Keratinocyte (primary cell): Measurements from ENCODE around the gene SARS1. TPM values are rescaled to one million over a fixed set of nuclear protein-coding genes. Genes with fewer than 3 reads are reported as not detected.

Experiments used
- DNase-seq: peaks from one replicate; pipeline ENCODE4 v3.0.0-alpha.2; 2011; ENCODE audit warnings: low read depth, missing footprints, low spot score
- FAIRE-seq: peaks from 2 replicates; lab custom pipeline; 2011; peaks lifted over from hg19 to GRCh38; lab: Jason Lieb, UNC
- H2AFZ ChIP-seq: 2 replicates; pipeline ENCODE4 v1.6.0; 2012; ENCODE audit warnings: low read length, control low read depth, inconsistent platforms; ENCODE audit not compliant: control insufficient read depth
- H3K27ac ChIP-seq: 2 replicates; pipeline ENCODE4 v1.5.1; 2011; ENCODE audit warnings: low read length; ENCODE audit not compliant: control insufficient read depth, insufficient read depth
- H3K27me3 ChIP-seq: 3 replicates; pipeline ENCODE4 v1.6.0; 2011; ENCODE audit warnings: low read length; ENCODE audit not compliant: control insufficient read depth, insufficient read depth; ENCODE audit errors: extremely low read depth
- H3K36me3 ChIP-seq, 2 experiments: 2 replicates in 1 of 2; 3 replicates in 1 of 2; pipeline ENCODE4 v1.5.1; 2011; ENCODE audit warnings: low read length in 2 of 2, mild to moderate bottlenecking in 1 of 2; ENCODE audit not compliant: control insufficient read depth in 2 of 2, insufficient read depth in 2 of 2; ENCODE audit errors: extremely low read depth in 1 of 2
- H3K4me1 ChIP-seq: 3 replicates; pipeline ENCODE4 v1.5.1; 2011; ENCODE audit warnings: low read length; ENCODE audit not compliant: control insufficient read depth, insufficient read depth; ENCODE audit errors: extremely low read depth
- H3K4me2 ChIP-seq: 3 replicates; pipeline ENCODE4 v1.6.0; 2011; ENCODE audit warnings: low read depth, low read length; ENCODE audit not compliant: control insufficient read depth, insufficient read depth; ENCODE audit errors: extremely low read depth
- H3K4me3 ChIP-seq, 3 experiments: fragments of 200-600 bp in 1 of 3; sonication (generic) in 1 of 3; 2 replicates in 2 of 3; 3 replicates in 1 of 3; pipeline ENCODE4 v1.5.1; 2011 to 2016; ENCODE audit warnings: low read length in 3 of 3, mild to moderate bottlenecking in 3 of 3, control low read depth in 2 of 3, inconsistent platforms in 1 of 3, low read depth in 1 of 3, mixed read lengths in 1 of 3, mixed run types in 1 of 3, moderate library complexity in 1 of 3; ENCODE audit not compliant: control insufficient read depth in 2 of 3, insufficient read depth in 2 of 3; ENCODE audit errors: extremely low read depth in 1 of 3
- H3K79me2 ChIP-seq: 2 replicates; pipeline ENCODE4 v1.6.0; 2012; ENCODE audit warnings: low read length; ENCODE audit not compliant: control insufficient read depth, insufficient read depth
- H3K9ac ChIP-seq: 3 replicates; pipeline ENCODE4 v1.6.0; 2011; ENCODE audit warnings: low read length; ENCODE audit not compliant: control insufficient read depth, insufficient read depth; ENCODE audit errors: extremely low read depth
- H3K9me1 ChIP-seq: 3 replicates; pipeline ENCODE4 v1.6.0; 2011; ENCODE audit warnings: low read length; ENCODE audit not compliant: control insufficient read depth, insufficient read depth; ENCODE audit errors: extremely low read depth
- H3K9me3 ChIP-seq: 2 replicates; pipeline ENCODE4 v1.5.1; 2012; ENCODE audit warnings: low read depth, low read length; ENCODE audit not compliant: control insufficient read depth
- H4K20me1 ChIP-seq: 3 replicates; pipeline ENCODE4 v1.6.0; 2011; ENCODE audit warnings: low read length; ENCODE audit not compliant: control insufficient read depth, insufficient read depth; ENCODE audit errors: extremely low read depth
- EZH2 ChIP-seq: IDR thresholded peaks from one replicate; pipeline ENCODE4 v1.6.1; 2012; ENCODE audit warnings: inconsistent platforms, mild to moderate bottlenecking, low read length, moderate library complexity
- dilution Hi-C: fragments of 300-500 bp; cut with MboI; formaldehyde crosslinking; loops from one replicate; pipeline ENCODE4 v1.7.0; 2020; ENCODE audit warnings: low sequenced_read_pairs; ENCODE audit not compliant: extremely low pct_ligation_motif_present
- polyA plus RNA-seq, 5 experiments: library from polyadenylated mRNA; depleted of rRNA in 3 of 5; stranded (reverse) in 3 of 5; stranded (forward) in 1 of 5; unstranded in 1 of 5; fragments of >200 nt; gene quantifications; 1 replicate in 1 of 5; 2 replicates in 3 of 5; 3 replicates in 1 of 5; pipeline versions ENCODE4 v1.2.1 to v1.2.3, GENCODE V29; 2011 to 2012; ENCODE audit warnings: missing spikeins in 2 of 5, low read depth in 1 of 5, low replicate concordance in 1 of 5
- TF ChIP-seq, protein P1 (sequence below), 3 experiments: IDR thresholded peaks in 1 of 3; conservative IDR thresholded peaks in 1 of 3; optimal IDR thresholded peaks in 1 of 3; 2 replicates in 2 of 3; 3 replicates in 1 of 3; pipeline versions ENCODE3 to v1.5.1; 2011; ENCODE audit warnings: low read length in 3 of 3, mild to moderate bottlenecking in 3 of 3, moderate library complexity in 2 of 3, control low read depth in 1 of 3, inconsistent platforms in 1 of 3; ENCODE audit not compliant: insufficient read depth in 2 of 3; ENCODE audit errors: extremely low read depth in 1 of 3

SARS1 gene
- polyA plus RNA-seq, 1 donor (not counting 4 experiments of a cell fraction or from before 2014, with no cell fraction given) = 203 TPM

DNA sequence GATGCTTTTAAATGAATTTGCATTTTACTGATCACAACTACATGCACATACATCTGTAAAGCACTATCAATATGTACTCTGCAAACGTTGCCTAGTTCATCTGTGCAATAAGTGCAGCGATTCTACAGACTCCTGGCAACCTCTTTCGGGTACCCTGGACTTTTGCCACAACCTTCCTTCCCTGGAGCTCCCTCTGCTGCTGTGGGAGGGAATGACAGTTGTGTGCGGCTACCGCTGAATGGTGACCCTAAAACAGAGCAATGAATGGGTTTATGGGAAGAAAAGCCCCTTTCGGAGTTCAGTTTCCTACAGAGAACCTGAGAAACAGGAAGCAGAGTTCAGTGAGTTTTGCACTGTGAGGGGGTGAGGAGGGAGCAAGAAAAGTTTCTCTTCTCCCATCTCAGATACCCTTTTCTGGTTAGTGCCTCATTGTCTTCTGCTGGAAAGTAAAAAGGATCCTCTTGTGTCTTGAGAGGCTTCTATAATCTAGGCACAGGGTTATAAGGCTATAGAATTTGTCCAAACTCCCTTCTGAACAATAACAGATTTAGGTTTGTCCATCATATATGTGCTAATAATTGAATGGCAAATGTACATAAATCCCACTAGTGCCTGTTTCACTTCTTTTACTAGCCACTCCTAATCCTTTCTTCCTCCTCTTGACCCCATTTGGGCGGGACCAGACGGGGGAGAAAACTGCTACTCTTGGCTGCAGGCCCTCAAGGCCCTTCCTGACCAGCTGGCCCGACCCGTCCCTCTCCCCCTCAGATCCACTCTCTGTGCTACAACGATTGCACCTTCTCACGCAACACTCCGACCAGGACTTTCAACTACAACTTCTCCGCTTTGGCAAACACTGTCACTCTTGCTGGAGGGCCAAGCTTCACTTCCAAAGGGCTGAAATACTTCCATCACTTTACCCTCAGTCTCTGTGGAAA lies 19.8 kb upstream of the SARS1 start:
- Histone ChIP-seq H3K9me1 (no peaks in the 10 kb centered on the region), H3K4me3 (no peak overlapping the region), H3K27me3 (no peaks in the 10 kb centered on the region), H4K20me1 (no peaks in the 10 kb centered on the region), H2AFZ (no peak overlapping the region), H3K9ac (no peak overlapping the region), H3K9me3 (no peaks in the 10 kb centered on the region), H3K27ac (no peak overlapping the region), H3K79me2 (no peaks in the 10 kb centered on the region), H3K4me2 (no peak overlapping the region), H3K36me3 (no peaks in the 10 kb centered on the region), H3K4me1 (peaks cover 21% of the 10 kb centered on the region)
- dilution Hi-C loops = no loop called here
- TF ChIP-seq EZH2 = no peak
- TF ChIP-seq, protein P1, sequence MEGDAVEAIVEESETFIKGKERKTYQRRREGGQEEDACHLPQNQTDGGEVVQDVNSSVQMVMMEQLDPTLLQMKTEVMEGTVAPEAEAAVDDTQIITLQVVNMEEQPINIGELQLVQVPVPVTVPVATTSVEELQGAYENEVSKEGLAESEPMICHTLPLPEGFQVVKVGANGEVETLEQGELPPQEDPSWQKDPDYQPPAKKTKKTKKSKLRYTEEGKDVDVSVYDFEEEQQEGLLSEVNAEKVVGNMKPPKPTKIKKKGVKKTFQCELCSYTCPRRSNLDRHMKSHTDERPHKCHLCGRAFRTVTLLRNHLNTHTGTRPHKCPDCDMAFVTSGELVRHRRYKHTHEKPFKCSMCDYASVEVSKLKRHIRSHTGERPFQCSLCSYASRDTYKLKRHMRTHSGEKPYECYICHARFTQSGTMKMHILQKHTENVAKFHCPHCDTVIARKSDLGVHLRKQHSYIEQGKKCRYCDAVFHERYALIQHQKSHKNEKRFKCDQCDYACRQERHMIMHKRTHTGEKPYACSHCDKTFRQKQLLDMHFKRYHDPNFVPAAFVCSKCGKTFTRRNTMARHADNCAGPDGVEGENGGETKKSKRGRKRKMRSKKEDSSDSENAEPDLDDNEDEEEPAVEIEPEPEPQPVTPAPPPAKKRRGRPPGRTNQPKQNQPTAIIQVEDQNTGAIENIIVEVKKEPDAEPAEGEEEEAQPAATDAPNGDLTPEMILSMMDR (optimal IDR thresholded peaks at IDR 0.05 in 1 of 3, IDR thresholded peaks at IDR 0.05 in 1 of 3, conservative IDR thresholded peaks at IDR 0.05 in 1 of 3; ENCODE audit: extremely low read depth in 1 of 3, insufficient read depth in 2 of 3, low read length in 3 of 3) = peak; percentile 78 to 81 (median 79)
- DNase-seq = no peak
- FAIRE-seq = no peak

DNA sequence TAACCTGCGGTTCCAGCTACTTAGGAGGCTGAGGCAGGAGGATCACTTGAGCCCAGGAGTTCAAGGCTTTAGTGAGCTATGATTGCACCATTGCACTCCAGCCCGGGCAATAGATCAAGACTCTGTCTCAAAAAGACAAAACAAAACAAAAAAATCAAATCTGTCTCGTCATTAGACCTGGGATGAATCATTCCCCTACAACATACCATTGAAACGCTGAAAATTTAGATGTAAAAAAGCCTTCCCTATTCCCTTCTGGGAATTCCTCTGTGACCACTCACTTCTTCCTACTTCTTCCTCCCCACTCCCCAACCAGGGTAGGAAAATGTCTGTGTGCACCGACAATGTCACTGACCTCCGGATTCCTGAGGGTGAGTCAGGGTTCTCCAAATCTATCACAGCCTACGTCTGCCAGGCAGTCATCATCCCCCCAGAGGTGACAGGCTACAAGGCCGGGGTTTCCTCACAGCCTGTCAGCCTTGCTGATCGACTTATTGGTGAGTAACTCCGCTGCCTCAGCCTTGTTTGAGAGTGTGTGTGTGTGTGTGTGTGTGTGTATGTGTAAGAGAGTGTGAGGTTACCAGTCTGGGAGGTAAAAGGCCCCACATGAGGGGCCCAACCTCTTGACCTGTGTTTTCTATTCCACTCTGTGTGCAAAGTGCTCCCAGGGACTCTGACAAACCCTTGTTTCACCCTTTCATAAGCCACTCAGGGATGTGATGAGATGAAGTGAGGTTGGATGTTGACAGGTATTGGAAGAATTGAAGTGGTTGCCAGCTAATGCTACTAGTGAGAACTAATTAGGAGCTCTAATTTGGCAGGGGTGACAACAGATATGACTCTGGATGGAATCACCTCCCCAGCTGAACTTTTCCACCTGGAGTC lies 16.3 kb upstream of the SARS1 start:
- H3K4me3 ChIP-seq = peak overlapping the region in 2 of 3 experiments; percentile 5 to 43
- peak overlapping the region; percentile 88 for H3K27ac ChIP-seq
- H3K36me3 ChIP-seq = no peaks in the 10 kb centered on the region
- no peaks in the 10 kb centered on the region for H3K27me3 ChIP-seq
- peak overlapping the region; percentile 24 for H2AFZ ChIP-seq
- H4K20me1 ChIP-seq = no peaks in the 10 kb centered on the region
- dilution Hi-C loops = no loop called here
- DNase-seq = peak; percentile 98
- H3K4me1 ChIP-seq = peaks cover 24% of the 10 kb centered on the region
- FAIRE-seq = peak; percentile 34
- peak overlapping the region; percentile 81 for H3K4me2 ChIP-seq
- TF ChIP-seq, protein P1 (optimal IDR thresholded peaks at IDR 0.05 in 1 of 3, IDR thresholded peaks at IDR 0.05 in 1 of 3, conservative IDR thresholded peaks at IDR 0.05 in 1 of 3; ENCODE audit: extremely low read depth in 1 of 3, insufficient read depth in 2 of 3, low read length in 3 of 3) = no peak
- no peaks in the 10 kb centered on the region for H3K9me3 ChIP-seq
- no peaks in the 10 kb centered on the region for H3K79me2 ChIP-seq
- H3K9ac ChIP-seq = peak overlapping the region; percentile 20
- H3K9me1 ChIP-seq = no peaks in the 10 kb centered on the region
